Urothelium cell line (cell line): Measurements from ENCODE around the gene SERPINA6.
"Not testable (repeated sequence)": the region's sequence is repeated elsewhere in the genome, so short reads cannot be mapped to it uniquely, and the experiment has no call there.

ENCODE experiments used
- DNase-seq: peaks from one replicate; pipeline ENCODE4 v3.0.0; 2011; ENCODE audit warnings: low spot score, mixed read lengths
- FAIRE-seq: peaks from 2 replicates; lab custom pipeline; 2011; peaks lifted over from hg19 to GRCh38; lab: Jason Lieb, UNC

SERPINA6 gene

DNA sequence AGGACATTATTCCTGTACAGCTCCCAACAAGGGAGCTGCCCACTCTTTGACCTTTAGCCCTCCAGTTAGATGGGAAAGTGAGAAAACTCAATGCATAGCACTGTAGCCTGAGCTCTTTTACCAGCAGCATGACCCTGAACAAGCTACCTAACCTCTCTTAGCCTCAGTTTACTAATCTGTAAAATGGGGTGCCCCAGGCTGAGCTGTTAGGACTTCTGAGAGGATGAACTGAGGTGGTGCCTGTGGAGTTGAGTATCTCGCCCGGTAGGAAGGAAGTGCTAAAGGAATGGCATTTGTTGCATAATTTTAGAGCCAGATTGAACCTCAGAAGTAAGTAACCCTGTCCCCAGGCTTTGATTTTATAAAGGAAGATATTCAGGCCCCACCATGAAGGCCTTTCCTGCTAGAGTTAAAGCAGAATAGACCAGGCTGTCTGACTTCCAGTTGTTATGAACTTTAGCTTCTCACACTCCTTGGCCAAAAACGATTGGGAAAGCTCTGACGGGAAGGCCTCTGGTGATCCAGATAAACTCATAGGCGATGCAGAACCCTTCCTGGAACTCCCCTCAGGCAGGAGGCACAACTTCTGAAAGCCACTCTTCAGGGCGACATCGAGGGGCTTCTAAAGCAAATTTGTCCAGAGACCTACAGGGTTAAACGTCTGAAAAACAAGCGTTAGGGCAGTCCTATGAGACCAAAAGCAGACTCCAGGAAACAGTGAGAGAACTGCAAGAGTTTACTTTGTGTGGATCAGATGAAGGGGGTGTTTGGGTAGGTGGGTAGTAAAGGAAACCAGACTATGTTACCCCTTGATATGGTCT is 27.6 kb downstream of the SERPINA6 start:
- no peak for DNase-seq

DNA sequence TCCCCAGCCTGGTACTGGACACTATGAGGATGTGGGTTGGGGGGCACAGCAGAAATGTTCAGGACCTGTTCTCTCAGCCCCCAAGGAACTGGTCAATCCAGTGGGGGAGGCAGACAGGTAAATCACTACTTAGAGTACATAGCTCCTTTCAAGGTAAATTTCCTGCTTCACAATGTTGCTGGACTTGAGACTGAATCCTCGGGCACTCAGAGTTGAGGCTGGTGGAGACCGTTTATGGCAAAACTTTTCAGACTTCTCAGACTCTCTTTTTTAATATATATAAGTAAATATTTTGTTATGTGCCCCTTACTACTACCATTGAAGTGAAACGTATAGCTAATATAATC is 29.6 kb downstream of the SERPINA6 start:
- DNase-seq: no peak
- no peak for FAIRE-seq

More for the DNA sequence above, 27.6 kb downstream of the SERPINA6 start:
- no peak for FAIRE-seq

DNA sequence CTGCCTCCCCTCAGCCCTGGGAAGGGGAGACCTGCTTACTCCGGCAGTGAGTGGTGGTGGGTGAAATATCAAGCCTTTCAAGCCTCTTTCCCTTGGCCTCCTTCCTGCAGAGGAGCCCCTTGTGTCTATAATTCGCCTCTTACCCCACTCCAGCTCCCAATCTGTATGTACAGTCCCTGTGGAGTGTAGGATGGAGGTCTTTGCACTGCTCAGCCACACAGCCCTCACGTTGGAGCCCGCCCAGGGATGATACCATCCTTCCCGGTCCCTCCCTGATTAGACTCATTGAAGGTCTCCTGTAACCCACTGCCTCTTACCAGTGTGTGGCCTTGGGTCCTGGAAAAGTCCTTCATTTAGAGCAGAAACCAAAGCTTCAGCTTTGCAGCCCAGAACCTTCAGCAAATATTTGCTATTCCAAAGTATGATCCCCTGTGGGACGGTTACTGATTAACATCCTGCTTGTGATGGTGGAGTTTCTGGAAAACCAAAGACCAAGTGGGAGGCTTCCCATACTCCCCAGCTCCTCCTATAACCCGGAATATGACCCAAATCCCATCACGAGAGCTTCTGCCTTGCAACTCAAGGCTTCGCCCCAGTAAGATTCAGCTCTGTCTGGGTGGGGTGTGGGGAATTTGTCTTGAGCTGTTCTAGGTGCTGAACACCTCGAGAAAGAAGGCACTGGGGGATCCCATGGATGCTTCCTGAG is 30.1 kb downstream of the SERPINA6 start, which contains the start of gene SERPINA10:
Gene SERPINA10 (minus strand): TSS at position 397 of the 706 bp plus-strand sequence. CDS start 2,675 bp downstream, outside the sequence.
- FAIRE-seq: no peak
- no peak for DNase-seq

DNA sequence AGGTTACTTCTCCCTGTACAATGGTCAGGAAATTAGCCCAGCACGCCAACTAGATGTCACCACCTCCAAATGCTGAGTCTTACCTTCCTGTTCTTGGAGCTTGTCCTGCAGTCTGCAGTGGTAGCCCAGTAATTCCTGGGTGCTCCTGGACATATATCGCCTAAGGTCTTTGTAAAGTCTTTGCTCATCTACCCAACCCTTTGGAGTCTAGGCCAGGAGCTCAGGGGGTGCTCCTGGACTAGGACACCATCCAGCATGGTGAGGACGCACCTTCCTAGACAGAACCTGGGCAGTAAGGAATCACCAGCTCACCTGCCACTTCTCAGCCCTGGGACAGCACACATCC is 30.6 kb downstream of the SERPINA6 start:
- no peak for DNase-seq
- no peak for FAIRE-seq

DNA sequence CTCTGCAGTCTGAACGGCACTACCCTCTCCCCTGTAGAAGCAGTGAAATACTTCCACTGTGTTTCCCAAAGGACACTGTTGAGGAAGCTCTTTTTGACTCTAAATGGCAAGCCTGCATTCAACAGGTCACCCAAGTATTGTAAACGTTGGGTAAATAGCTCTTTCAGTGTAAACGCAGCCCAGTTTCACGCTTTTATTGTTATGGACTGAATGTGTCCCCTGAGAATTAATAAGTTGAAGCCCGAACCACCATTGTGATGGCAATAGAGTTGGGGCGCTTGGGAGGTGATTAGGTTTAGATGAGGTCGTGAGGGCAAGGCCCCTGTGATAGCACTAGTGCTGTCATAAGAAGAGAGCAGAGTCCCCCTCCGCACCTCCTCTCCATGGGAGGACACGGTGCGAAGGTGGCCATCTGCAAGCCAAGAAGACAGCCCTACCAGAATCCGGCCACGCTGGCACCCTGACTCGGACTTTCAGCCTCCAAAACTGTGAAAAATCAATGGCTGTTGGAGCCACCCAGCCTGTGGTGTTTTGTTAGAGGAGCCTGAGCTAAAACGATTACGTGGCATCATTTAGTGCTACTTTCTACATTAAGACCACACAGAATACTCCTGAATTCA is 31.1 kb downstream of the SERPINA6 start:
- FAIRE-seq (no peak), DNase-seq (no peak)

DNA sequence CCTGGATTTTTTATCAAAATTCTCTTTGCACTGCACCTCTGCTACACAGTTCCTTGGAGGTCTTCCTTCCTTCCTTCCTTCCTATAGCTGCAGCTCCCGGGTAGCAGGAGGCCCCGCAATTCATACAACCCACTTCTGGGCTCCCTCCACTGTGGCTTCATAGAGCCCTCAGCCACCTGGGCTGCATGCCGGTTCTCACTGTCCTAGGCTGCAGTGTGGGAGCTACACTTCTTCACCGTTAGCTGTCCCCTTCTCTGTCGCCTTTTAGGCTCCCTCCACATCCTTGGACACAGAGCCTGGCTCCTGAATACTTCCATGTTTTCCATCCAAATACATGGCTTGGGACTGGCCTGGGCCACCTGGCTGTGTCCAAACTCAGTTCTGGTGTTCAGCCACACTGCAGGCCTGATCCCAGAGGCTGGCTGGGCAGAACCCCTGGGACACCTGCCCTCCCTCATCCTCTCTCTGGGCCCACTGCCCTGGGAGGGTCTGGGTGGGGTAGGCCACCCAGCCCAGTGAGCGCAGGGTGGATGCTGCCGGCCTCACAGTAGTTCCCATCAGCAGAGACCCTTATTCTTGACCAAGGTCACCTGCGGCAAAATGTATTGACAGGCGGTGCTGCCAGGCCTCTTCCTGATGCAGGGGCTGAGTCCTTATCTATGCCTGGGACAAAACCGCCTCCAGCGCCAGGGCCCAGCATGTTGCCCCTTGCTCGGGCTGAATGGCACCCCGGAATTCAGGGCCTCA is 31.8 kb downstream of the SERPINA6 start:
- DNase-seq: no peak
- no peak for FAIRE-seq

DNA sequence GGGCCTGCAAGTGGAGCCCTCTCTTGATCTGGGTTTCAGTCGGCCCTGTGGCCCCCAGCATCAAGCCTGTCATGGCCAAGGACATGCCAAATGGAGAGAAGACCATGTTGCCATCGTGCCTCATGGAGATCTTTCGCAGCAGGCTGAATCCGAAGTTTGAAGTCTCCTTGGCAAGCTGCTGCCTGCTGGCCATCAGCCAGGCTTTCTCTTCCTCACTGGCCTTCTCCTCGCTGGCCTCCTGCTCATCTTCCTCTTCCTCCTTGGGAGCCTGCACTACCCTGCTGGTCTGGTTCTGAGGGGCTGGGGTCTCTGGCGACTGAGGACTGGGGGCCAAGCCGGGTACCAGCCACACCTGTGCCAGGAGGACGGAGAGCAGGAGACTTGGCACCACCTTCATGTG is 32.9 kb downstream of the SERPINA6 start:
- no peak for FAIRE-seq
- DNase-seq: no peak

DNA sequence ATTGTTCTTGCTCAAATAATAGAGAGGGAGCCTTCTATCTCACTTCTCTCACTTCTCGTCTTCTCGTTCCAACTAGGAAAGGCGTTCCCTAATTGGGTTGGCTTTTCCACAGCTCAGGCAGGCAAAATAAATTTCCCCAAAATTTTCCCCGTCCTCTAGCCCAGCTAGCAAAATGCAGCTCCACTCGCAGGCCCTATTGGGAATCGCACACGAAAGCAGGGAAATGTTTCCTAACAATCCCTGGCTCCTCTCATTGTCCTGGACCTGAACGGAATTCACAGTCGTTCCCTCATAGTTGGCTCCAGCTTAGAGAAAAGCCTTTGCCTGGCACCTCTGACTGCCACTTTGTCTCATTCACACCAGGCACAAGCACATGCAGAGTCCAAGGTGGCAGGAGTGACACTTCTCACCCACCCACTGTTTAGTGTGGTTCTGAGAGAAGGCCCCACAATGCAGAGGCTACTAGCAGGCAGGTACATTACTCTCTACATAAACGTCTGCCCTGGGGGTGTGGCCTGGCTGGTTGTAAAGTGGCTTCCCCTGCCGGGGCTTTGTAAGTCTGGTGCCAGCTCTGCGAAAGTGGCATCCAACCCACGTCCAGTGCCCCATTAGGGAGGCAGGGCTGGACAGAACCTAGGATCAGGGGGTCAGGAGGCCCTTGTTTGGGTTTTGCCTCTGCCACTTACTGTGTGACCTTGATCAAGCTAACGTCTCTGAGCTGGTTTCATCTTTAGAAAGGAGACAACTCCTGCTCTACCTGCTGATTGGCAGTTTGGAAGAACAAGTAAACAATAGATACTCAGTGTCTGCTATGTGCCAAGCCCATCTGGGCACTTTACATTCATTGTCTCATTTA is 34.3 kb downstream of the SERPINA6 start:
- DNase-seq: no peak
- no peak for FAIRE-seq

DNA sequence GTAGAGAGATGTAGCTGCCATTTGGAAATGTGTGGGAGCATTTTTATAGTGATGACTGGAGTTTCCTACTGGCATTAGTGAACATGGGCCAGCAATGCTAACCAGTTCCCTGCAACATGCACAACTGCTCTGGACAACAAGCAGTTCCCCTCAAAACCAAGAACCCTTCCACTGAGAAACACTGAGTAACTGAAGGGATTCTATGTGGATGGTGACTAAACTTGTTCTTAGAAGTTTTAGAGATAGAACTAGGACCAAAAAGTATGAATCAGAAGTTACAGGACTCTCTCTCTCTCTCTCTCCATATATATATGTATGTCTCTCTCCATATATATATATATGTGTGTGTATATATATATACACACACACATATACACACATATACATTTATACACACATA is 38.0 kb downstream of the SERPINA6 start:
- FAIRE-seq (no peak), DNase-seq (no peak)

DNA sequence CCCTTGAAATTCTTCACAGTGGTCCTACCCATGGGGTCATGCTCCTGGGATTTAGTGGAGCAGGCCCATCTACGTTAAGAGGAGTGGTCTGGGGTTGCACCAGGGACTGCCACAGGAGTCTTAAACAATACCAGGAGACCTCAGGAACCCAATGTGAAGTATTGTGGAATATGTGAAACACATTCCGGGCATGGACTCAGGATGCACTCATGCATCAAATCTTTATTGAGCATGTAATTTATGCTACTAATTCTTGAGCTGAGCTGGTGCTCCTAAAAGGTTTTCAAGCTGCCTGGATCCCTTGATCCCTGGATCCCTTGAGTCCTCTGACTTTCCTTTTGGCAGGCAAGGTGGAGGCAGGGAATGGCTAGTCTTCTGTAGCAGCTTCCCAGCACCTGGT is 38.9 kb downstream of the SERPINA6 start:
- no peak for FAIRE-seq
- DNase-seq: no peak

DNA sequence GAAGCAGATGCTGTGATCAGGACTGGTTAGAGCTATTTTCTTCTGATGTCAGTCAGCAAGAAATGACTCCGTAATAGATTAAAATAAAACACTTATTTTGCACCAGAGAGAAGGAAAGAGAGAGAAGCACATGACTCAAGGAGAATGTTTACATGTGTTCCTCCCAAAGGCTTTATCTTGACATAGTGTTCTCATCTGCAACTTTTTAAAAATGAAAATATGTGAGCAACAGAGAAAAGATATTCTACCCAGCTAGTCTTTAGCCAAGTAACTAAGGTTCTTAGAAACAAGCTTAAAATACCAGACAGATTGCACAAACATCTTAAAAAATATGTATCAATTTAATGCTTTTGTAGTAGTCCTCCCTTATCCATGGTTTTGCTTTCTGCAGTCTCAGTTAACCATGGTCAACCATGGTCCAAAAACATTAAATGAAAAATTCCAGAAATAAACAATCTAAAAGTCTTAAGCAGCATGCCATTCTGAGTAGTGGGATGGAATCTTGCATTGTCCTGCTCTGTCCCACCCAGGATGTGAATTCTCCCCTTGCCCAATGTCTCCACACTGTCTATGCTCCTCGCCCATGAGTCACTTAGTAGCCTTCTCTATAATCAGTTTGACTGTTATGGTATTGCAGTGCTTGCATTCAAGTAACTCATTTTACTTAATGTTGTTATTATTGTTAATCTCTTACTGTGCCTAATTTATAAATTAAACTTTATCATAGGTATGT is 40.0 kb downstream of the SERPINA6 start:
- FAIRE-seq (no peak), DNase-seq (no peak)

DNA sequence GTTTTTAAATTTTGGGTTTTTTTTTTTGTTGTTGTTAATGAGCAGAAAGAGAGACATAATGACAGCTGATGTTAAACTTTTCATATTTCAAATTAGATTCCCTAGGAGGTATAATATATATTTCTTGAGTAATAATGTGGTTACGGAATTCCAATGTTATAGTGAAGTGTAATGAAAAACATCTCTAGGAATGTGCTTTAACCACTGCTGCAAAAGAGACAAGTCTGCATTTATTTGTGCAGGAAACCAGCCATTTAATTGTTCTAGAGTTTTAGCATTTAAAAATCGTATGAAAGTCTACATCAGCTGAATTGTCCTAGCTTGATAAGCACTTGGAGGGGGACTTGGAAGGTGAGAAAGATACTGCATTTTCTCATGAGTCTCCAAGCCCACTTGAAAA is 44.4 kb downstream of the SERPINA6 start:
- FAIRE-seq: no peak
- no peak for DNase-seq

DNA sequence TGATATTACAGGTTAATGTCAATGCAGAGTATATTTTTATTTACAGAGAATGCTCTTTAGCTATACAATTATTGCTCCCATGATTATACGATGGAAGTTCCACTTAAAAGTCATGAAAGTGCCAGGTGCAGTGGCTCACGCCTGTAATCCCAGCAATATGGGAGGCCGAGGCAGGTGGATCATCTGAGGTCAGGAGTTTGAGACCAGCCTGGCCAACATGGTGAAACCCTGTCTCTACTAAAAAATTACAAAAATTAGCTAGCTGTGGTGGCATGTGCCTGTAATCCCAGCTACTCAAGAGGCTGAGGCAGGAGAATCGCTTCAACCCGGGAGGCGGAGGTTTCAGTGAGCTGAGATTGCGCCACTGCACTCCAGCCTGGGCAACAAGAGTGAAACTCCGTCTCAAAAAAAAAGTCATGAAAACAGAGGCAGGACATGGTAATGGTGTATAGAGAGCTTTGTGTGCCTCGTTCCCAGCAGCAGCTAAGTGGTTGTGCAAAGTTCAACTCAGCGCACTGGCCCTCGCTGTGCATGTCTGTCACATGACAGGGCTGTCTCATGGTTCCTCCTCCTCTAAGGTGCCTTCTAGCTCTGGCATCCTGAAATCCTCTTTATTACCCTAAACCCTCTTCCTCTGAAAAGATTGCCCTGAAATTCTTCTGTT is 46.1 kb downstream of the SERPINA6 start:
- DNase-seq, FAIRE-seq: not testable (repeated sequence)

DNA sequence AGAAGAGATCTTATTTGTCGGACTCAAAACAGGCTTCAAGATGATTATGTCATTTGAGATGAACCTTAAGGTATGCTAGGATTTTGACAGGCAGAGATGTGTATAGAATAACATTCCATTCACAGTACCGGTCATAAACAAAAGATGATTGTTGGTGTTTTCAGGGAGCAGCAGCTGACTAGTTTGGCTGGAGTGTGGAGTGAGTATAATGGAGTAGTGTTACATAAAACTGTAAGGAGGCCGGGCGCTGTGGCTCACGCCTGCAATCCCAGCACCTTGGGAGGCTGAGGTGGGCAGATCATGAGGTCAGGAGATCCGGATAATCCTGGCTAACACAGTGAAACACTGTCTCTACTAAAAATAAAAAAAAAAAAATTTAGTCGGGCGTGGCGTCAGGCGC is 54.0 kb downstream of the SERPINA6 start:
- DNase-seq: peak; percentile 19
- FAIRE-seq: no peak

DNA sequence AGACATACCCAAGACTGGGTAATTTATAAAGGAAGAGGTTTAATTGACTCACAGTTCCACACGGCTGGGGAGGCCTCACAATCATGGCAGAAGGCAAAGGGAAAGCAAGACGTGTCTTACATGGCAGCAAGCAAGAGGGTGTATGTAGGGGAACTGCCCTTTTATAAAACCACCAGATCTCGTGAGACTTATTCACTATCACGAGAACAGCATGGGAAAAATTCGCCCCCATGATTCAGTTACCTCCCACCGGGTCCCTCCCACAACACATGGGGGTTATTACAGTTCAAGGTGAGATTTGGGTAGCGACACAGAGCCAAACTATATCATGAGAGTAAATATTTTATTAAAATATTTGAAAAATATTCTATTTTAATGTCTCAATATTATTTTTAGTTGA is 54.6 kb downstream of the SERPINA6 start:
- DNase-seq, FAIRE-seq: not testable (repeated sequence)

DNA sequence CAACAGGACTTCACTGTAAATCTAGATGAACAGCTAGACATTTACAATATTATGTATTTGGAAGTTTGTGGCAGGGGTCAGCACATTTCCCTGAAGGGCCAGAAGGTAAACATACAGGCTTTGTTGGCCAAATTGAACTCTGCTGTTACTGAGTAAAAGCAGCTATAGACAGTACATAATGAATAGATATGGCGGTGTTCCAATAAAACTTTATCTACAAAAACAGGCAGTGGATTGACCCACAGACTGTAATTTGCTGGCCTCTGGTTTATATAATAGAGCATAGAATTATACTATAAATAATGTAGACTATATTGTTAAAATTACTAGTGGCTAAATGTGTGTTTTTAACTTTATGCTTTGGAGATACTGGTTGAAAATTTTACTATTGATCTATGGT is 55.8 kb downstream of the SERPINA6 start:
- DNase-seq (no peak), FAIRE-seq (no peak)

DNA sequence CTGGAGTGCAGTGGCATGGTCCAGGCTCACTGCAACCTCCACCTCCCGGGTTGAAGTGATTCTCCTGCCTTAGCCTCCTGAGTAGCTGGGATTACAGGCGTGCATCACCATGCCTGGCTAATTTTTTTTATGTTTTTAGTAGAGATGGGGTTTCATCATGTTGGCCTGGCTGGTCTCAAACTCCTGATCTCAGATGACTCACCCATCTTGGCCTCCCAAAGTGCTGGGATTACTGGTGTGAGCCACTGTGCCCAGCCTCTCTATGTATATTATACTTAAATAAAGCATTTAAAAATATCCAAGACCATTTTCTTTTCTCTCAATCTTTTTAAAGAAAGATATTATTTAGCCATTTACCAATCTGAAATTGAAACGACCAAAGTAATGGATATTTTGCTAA is 58.9 kb downstream of the SERPINA6 start:
- not testable (repeated sequence) for DNase-seq, FAIRE-seq
